Measurements from ENCODE around the gene TSPO. TPM values are rescaled to one million over a fixed set of nuclear protein-coding genes. Genes with fewer than 3 reads are reported as not detected.

The TSPO gene
- total RNA-seq, 1 donor from 2014 or later, result 1.6 TPM

GRCh38 chr22:43158778-43159483 is 7.6 kb downstream of the TSPO start:
- no peak overlapping the region for H3K27ac ChIP-seq
- no peak for DNase-seq (ENCODE audit: low spot score)
- H3K9me3 ChIP-seq (ENCODE audit: low read depth), result no peaks in the 10 kb centered on the region
- Mint-ChIP-seq H3K27ac (peak overlapping the region; percentile 76), H3K4me1 (peaks cover 5% of the 10 kb centered on the region), H3K36me3 (no peaks in the 10 kb centered on the region), H3K27me3 (ENCODE audit: insufficient read depth, low read depth) (peaks cover 2% of the 10 kb centered on the region), H3K4me3 (no peak overlapping the region), H3K9me3 (no peaks in the 10 kb centered on the region)
- H3K36me3 ChIP-seq, result no peaks in the 10 kb centered on the region
- H4K20me1 ChIP-seq (ENCODE audit: low read depth), result no peaks in the 10 kb centered on the region
- H3F3A ChIP-seq (ENCODE audit: low read depth), result no peaks in the 10 kb centered on the region
- no peak for TF ChIP-seq EZH2phosphoT487 (IDR thresholded peaks at IDR 0.05)
- TF ChIP-seq EZH2 (IDR thresholded peaks at IDR 0.05), result no peak
- no peak for TF ChIP-seq CTCF (IDR thresholded peaks at IDR 0.05)
- H3K4me2 ChIP-seq, result no peak overlapping the region
- H3K79me2 ChIP-seq (ENCODE audit: low read depth), result no peaks in the 10 kb centered on the region
- no peaks in the 10 kb centered on the region for H3K4me1 ChIP-seq
- no peaks in the 10 kb centered on the region for H3K27me3 ChIP-seq
- no peak overlapping the region for H3K4me3 ChIP-seq
- no peak overlapping the region for H3K9ac ChIP-seq
- no peak overlapping the region for H2AFZ ChIP-seq (replicated peaks)

GRCh38 chr22:43159484-43160178 is 8.3 kb downstream of the TSPO start:
- Mint-ChIP-seq H3K27me3 (ENCODE audit: insufficient read depth, low read depth) (peaks cover 4% of the 10 kb centered on the region), H3K9me3 (no peaks in the 10 kb centered on the region), H3K36me3 (no peaks in the 10 kb centered on the region), H3K27ac (no peak overlapping the region), H3K4me1 (peaks cover 9% of the 10 kb centered on the region), H3K4me3 (no peak overlapping the region)
- Histone ChIP-seq H3K36me3 (no peaks in the 10 kb centered on the region), H3K27me3 (no peaks in the 10 kb centered on the region), H3K9me3 (ENCODE audit: low read depth) (no peaks in the 10 kb centered on the region), H3K4me1 (no peaks in the 10 kb centered on the region), H3K4me2 (no peak overlapping the region), H3K79me2 (ENCODE audit: low read depth) (no peaks in the 10 kb centered on the region), H2AFZ (replicated peaks) (no peak overlapping the region), H3F3A (ENCODE audit: low read depth) (peaks cover 2% of the 10 kb centered on the region), H3K9ac (no peak overlapping the region), H4K20me1 (ENCODE audit: low read depth) (no peaks in the 10 kb centered on the region), H3K27ac (no peak overlapping the region), H3K4me3 (no peak overlapping the region)
- no peak for TF ChIP-seq EZH2 (IDR thresholded peaks at IDR 0.05)
- TF ChIP-seq CTCF (IDR thresholded peaks at IDR 0.05), result peak; percentile 61
- no peak for TF ChIP-seq EZH2phosphoT487 (IDR thresholded peaks at IDR 0.05)
- peak; percentile 70 for DNase-seq (ENCODE audit: low spot score)

- Histone ChIP-seq H3K4me3 (no peak overlapping the region), H3K79me2 (ENCODE audit: low read depth) (no peaks in the 10 kb centered on the region), H3K4me1 (no peaks in the 10 kb centered on the region), H2AFZ (replicated peaks) (no peak overlapping the region), H3F3A (ENCODE audit: low read depth) (peaks cover 4% of the 10 kb centered on the region), H3K36me3 (no peaks in the 10 kb centered on the region), H3K9me3 (ENCODE audit: low read depth) (no peaks in the 10 kb centered on the region), H4K20me1 (ENCODE audit: low read depth) (no peaks in the 10 kb centered on the region), H3K9ac (no peak overlapping the region), H3K27me3 (no peaks in the 10 kb centered on the region), H3K27ac (no peak overlapping the region), H3K4me2 (no peak overlapping the region)
- H3K4me3 Mint-ChIP-seq, result peak overlapping the region; percentile 31
- H3K4me1 Mint-ChIP-seq, result peaks cover 10% of the 10 kb centered on the region
- peak overlapping the region; percentile 66 for H3K27ac Mint-ChIP-seq
- no peaks in the 10 kb centered on the region for H3K9me3 Mint-ChIP-seq
- no peak for DNase-seq (ENCODE audit: low spot score)
- no peaks in the 10 kb centered on the region for H3K36me3 Mint-ChIP-seq
- peaks cover 4% of the 10 kb centered on the region for H3K27me3 Mint-ChIP-seq (ENCODE audit: insufficient read depth, low read depth)
- TF ChIP-seq EZH2 (IDR thresholded peaks at IDR 0.05) (no peak), CTCF (IDR thresholded peaks at IDR 0.05) (no peak), EZH2phosphoT487 (IDR thresholded peaks at IDR 0.05) (no peak)
Observed at GRCh38 chr22:43160497-43161126, 9.3 kb downstream of the TSPO start.
